Measurements from ENCODE around the gene MBNL1. TPM values are rescaled to one million over a fixed set of nuclear protein-coding genes. Genes with fewer than 3 reads are reported as not detected.

MBNL1 gene
- total RNA-seq, 4 donors from 2014 or later = 152 to 286 (median 228) TPM

GRCh38 chr3:152338159-152338720 is 69.5 kb downstream of the MBNL1 start:
- no peak overlapping the region for H3K4me3 ChIP-seq (ENCODE audit: low read depth, poor library complexity, severe bottlenecking)
- no peak for DNase-seq (ENCODE audit: low spot score in 2 of 2)
- WGBS, 2 donors = 97% methylated on average over 5 of the region's 5 CpGs
- intact Hi-C loops (cut with DNase I; ENCODE audit: low total_unique reads) = no loop called here
- no peak for TF ChIP-seq POLR2A (IDR thresholded peaks at IDR 0.05)

- intact Hi-C loops (cut with DNase I; ENCODE audit: low total_unique reads) = no loop called here
- TF ChIP-seq, protein P1, sequence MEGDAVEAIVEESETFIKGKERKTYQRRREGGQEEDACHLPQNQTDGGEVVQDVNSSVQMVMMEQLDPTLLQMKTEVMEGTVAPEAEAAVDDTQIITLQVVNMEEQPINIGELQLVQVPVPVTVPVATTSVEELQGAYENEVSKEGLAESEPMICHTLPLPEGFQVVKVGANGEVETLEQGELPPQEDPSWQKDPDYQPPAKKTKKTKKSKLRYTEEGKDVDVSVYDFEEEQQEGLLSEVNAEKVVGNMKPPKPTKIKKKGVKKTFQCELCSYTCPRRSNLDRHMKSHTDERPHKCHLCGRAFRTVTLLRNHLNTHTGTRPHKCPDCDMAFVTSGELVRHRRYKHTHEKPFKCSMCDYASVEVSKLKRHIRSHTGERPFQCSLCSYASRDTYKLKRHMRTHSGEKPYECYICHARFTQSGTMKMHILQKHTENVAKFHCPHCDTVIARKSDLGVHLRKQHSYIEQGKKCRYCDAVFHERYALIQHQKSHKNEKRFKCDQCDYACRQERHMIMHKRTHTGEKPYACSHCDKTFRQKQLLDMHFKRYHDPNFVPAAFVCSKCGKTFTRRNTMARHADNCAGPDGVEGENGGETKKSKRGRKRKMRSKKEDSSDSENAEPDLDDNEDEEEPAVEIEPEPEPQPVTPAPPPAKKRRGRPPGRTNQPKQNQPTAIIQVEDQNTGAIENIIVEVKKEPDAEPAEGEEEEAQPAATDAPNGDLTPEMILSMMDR (IDR thresholded peaks at IDR 0.05) = no peak
- no peak for TF ChIP-seq POLR2A (IDR thresholded peaks at IDR 0.05)
- 83 to 86% methylated on average over 4 of the region's 4 CpGs for WGBS, 2 donors
- no peak overlapping the region for H3K4me3 ChIP-seq (ENCODE audit: low read depth, poor library complexity, severe bottlenecking)
- DNase-seq (ENCODE audit: low spot score in 2 of 2) = no peak
Measured at GRCh38 chr3:152339881-152340505, 71.3 kb downstream of the MBNL1 start.

DNA sequence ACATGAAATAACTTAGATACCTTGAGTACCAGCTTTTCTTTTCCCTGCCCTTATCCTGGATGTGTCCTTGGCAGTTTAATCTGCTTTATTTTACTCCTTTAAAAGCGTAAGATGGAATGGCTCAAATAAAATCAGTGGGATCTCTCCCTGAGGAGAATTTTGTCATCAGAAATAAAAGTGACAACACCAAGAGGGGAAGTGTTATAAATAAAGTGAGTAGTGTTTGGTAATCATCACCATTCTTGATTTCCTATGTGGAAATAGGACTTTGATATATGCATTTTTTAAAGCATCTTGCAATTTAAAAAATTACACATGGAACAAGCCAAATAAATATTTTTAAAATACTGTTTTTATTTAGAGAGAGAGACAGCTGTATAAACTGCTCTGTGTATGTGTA is 76.5 kb downstream of the MBNL1 start:
- TF ChIP-seq POLR2A (IDR thresholded peaks at IDR 0.05) = no peak
- intact Hi-C loops (cut with DNase I; ENCODE audit: low total_unique reads) = no loop called here
- 80 to 87% methylated on average over 1 of the region's 1 CpG for WGBS, 2 donors
- no peak overlapping the region for H3K4me3 ChIP-seq (ENCODE audit: low read depth, poor library complexity, severe bottlenecking)
- no peak for DNase-seq (ENCODE audit: low spot score in 2 of 2)

DNA sequence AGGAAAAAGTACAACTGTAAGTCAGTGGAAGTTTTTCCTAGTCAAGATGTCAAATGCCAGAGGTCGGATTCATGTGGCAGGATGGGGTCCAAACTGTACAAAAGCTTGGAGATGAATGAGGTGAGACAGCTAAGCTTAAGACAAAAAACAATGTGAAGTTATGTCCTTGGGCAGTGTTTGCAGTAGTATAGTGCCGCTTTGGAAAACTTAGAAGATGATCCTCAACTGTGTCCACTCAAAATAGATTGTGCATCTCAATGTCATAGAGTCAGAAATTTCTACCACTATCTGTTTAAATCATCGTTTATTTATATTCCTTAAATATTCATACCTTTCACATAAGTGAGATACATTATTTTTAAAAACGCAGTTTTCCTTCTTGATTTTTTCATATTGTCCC is 77.3 kb downstream of the MBNL1 start:
- WGBS, 2 donors = 94 to 96% methylated on average over 4 of the region's 4 CpGs
- no peak for DNase-seq (ENCODE audit: low spot score in 2 of 2)
- intact Hi-C loops (cut with DNase I; ENCODE audit: low total_unique reads) = no loop called here

GRCh38 chr3:152346740-152347139 is 78.0 kb downstream of the MBNL1 start:
- WGBS, 2 donors = 97 to 98% methylated on average over 2 of the region's 2 CpGs
- DNase-seq (ENCODE audit: low spot score in 2 of 2) = no peak
- no peak overlapping the region for H3K4me3 ChIP-seq (ENCODE audit: low read depth, poor library complexity, severe bottlenecking)
- intact Hi-C loops (cut with DNase I; ENCODE audit: low total_unique reads) = no loop called here
- TF ChIP-seq, protein P1 (IDR thresholded peaks at IDR 0.05) = no peak
- TF ChIP-seq POLR2A (IDR thresholded peaks at IDR 0.05) = no peak

More for the DNA sequence above, 77.3 kb downstream of the MBNL1 start:
- no peak overlapping the region for H3K4me3 ChIP-seq (ENCODE audit: low read depth, poor library complexity, severe bottlenecking)
- TF ChIP-seq, protein P1 (IDR thresholded peaks at IDR 0.05) = no peak
- no peak for TF ChIP-seq POLR2A (IDR thresholded peaks at IDR 0.05)

DNA sequence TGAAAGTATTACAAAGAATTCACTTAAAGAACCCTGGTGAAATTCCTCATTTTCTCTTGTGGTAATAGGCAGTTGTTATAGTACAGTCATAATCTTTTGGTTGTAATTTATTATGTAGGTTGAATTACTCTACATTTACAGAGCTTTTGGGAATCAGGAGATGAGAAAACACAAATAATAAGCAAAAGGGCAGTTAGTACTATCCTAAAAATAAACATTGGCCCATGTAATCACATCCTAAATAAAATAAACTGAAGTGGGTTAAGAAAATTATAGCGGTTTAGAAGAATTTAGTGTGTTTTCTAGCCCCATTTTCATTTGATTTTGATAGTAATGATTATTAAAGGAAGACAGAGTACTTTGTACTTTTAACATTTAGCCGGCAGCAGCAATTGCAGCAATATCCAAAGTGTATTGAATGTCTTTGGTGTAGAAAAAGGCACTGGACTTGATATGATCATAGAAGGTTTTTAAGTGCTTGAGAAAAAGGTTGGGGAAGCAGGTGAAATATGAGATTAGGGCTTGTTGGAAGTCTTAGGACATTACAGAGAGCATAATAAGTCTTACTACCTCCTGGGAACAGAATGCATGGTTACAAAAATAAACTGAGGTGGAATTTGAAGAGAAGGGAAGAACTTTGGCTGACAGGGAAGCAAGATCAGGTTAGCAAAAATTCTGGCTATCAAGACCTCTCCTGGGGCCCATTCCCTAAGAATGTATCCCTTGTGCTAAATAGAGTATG is 79.9 kb downstream of the MBNL1 start:
- TF ChIP-seq, protein P1 (IDR thresholded peaks at IDR 0.05) = no peak
- no peak for TF ChIP-seq POLR2A (IDR thresholded peaks at IDR 0.05)
- H3K4me3 ChIP-seq (ENCODE audit: low read depth, poor library complexity, severe bottlenecking) = no peak overlapping the region
- intact Hi-C loops (cut with DNase I; ENCODE audit: low total_unique reads) = no loop called here
- DNase-seq (ENCODE audit: low spot score in 2 of 2) = no peak
- 83 to 89% methylated on average over 2 of the region's 2 CpGs for WGBS, 2 donors
